ENCODE data around the gene HSPA9. TPM values are rescaled to one million over a fixed set of nuclear protein-coding genes. Genes with fewer than 3 reads are reported as not detected.

The HSPA9 gene
- total RNA-seq, 1 experiment from 2014 or later, result 424 TPM

GRCh38 chr5:138605254-138605972 is 30.2 kb upstream of the HSPA9 start:
- TF ChIP-seq, protein P1, sequence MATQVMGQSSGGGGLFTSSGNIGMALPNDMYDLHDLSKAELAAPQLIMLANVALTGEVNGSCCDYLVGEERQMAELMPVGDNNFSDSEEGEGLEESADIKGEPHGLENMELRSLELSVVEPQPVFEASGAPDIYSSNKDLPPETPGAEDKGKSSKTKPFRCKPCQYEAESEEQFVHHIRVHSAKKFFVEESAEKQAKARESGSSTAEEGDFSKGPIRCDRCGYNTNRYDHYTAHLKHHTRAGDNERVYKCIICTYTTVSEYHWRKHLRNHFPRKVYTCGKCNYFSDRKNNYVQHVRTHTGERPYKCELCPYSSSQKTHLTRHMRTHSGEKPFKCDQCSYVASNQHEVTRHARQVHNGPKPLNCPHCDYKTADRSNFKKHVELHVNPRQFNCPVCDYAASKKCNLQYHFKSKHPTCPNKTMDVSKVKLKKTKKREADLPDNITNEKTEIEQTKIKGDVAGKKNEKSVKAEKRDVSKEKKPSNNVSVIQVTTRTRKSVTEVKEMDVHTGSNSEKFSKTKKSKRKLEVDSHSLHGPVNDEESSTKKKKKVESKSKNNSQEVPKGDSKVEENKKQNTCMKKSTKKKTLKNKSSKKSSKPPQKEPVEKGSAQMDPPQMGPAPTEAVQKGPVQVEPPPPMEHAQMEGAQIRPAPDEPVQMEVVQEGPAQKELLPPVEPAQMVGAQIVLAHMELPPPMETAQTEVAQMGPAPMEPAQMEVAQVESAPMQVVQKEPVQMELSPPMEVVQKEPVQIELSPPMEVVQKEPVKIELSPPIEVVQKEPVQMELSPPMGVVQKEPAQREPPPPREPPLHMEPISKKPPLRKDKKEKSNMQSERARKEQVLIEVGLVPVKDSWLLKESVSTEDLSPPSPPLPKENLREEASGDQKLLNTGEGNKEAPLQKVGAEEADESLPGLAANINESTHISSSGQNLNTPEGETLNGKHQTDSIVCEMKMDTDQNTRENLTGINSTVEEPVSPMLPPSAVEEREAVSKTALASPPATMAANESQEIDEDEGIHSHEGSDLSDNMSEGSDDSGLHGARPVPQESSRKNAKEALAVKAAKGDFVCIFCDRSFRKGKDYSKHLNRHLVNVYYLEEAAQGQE (IDR thresholded peaks at IDR 0.05; ENCODE audit: insufficient read depth in 1 of 2, low read depth in 2 of 2, low read length in 1 of 2), result no peak
- TF ChIP-seq TCF7L2 (IDR thresholded peaks at IDR 0.05; ENCODE audit: low read depth, low read length) (no peak), POLR2AphosphoS5 (IDR thresholded peaks at IDR 0.05; ENCODE audit: low read depth, low read length) (no peak), CTCF (IDR thresholded peaks at IDR 0.05) (no peak), SIN3A (IDR thresholded peaks at IDR 0.05; ENCODE audit: borderline replicate concordance, insufficient read depth, low read depth, low read length) (no peak)
- Histone ChIP-seq H3K9me3 (ENCODE audit: control insufficient read depth, insufficient read depth, low read depth, low read length) (no peaks in the 10 kb centered on the region), H3K27ac (ENCODE audit: low read length) (no peak overlapping the region), H3K27me3 (ENCODE audit: control insufficient read depth, insufficient read depth, low read length) (no peaks in the 10 kb centered on the region), H3K4me3 (ENCODE audit: low read depth in 2 of 2, low read length in 2 of 2) (no peak overlapping the region), H3K4me1 (ENCODE audit: control insufficient read depth, insufficient read depth, low read length) (no peaks in the 10 kb centered on the region), H3K36me3 (ENCODE audit: control insufficient read depth, insufficient read depth, low read length) (no peaks in the 10 kb centered on the region)
- ATAC-seq (no peak), DNase-seq (ENCODE audit: low read depth, low spot score) (no peak)
- intact Hi-C loops (cut with micrococcal nuclease; ENCODE audit: unreplicated experiment), result no loop called here
- ChIA-PET CTCF (interaction anchor here (0.6 kb wide), 1 partner anchor 688 kb away, joined by 10 read pairs; no protein-coding TSS in a partner anchor), POLR2A (interaction anchor here (0.7 kb wide), 1 partner anchor 190 kb away, joined by 3 read pairs; no protein-coding TSS in a partner anchor)
- BruUV-seq (replicated peaks), result no TSS peak
- in situ Hi-C loops (cut with HindIII; ENCODE audit: low pct_unique_long_range_greater_than_20kb, low sequenced_read_pairs), result no loop called here

DNA sequence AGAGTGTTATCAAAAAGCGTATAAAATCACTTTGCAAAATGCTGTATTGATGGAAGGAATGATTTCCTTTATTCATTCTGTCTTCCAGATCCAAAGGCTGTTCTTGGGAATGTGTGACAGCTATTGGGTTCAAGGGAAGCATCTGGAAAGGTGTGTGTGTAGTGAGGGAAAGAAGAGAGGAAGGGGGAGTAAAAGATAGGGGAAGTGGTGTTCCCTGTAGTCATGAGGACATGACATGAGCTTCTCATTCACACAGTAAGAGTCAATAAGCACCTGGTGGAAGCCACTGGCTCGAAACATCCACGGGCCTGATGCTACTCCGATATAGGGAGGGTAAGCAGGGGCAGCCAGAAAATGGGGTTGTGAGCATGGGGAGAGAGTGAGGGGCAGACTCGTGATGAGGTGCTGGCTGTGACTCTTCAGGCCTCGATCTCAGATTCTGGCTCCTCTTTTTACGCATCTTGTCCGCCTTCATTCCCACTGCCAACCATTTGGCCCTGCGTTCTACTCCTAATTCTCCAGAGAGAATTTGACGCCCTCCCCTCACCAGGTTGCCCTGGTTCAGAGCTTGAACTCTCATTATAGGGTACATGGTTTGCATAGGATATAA is 29.1 kb upstream of the HSPA9 start:
- H3K36me3 ChIP-seq (ENCODE audit: control insufficient read depth, insufficient read depth, low read length), result no peaks in the 10 kb centered on the region
- DNase-seq (ENCODE audit: low read depth, low spot score), result no peak
- no peaks in the 10 kb centered on the region for H3K27me3 ChIP-seq (ENCODE audit: control insufficient read depth, insufficient read depth, low read length)
- intact Hi-C loops (cut with micrococcal nuclease; ENCODE audit: unreplicated experiment) (no loop called here), in situ Hi-C loops (cut with HindIII; ENCODE audit: low pct_unique_long_range_greater_than_20kb, low sequenced_read_pairs) (no loop called here)
- ATAC-seq, result no peak
- TF ChIP-seq TCF7L2 (IDR thresholded peaks at IDR 0.05; ENCODE audit: low read depth, low read length), result no peak
- TF ChIP-seq, protein P1 (IDR thresholded peaks at IDR 0.05; ENCODE audit: insufficient read depth in 1 of 2, low read depth in 2 of 2, low read length in 1 of 2), result no peak
- no peaks in the 10 kb centered on the region for H3K9me3 ChIP-seq (ENCODE audit: control insufficient read depth, insufficient read depth, low read depth, low read length)
- H3K4me1 ChIP-seq (ENCODE audit: control insufficient read depth, insufficient read depth, low read length), result no peaks in the 10 kb centered on the region
- BruUV-seq (replicated peaks), result no TSS peak
- CTCF ChIA-PET, result interaction anchor here (0.6 kb wide), 1 partner anchor 30 kb away, joined by 8 read pairs; no protein-coding TSS in a partner anchor
- no peak overlapping the region for H3K4me3 ChIP-seq (ENCODE audit: low read depth in 2 of 2, low read length in 2 of 2)
- POLR2A ChIA-PET, result interaction anchor here (0.7 kb wide), 1 partner anchor 191 kb away, joined by 3 read pairs; no protein-coding TSS in a partner anchor
- H3K27ac ChIP-seq (ENCODE audit: low read length), result no peak overlapping the region
